NOMO-1 treated with DMSO at 0.1 percent for 48 hours (cell line): ENCODE results near the gene DHX36.

Source experiments
- DNase-seq: peaks from one replicate; lab custom pipeline; 2025; ENCODE audit not compliant: unreplicated experiment; lab: John Stamatoyannopoulos, UW

Gene DHX36

DNA sequence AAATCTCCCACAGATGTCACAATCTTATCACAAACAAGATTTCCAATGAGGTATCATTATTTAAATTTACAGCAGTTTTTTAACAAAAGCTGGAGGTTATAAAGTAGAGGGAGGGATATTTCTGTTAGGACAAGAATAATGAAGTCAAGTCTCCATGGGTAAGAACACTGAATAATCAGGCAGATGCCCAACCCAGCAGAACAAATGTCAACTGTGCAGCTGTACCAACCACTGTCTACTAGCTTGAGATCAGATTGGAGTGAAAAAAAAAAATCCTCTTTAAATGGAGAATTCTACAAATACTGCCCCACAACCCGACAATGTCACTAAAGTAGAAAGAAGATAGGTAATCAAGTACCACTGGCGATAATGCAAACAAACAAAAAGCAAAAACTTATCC lies 30.3 kb downstream of the DHX36 start:
- DNase-seq = no peak

DNA sequence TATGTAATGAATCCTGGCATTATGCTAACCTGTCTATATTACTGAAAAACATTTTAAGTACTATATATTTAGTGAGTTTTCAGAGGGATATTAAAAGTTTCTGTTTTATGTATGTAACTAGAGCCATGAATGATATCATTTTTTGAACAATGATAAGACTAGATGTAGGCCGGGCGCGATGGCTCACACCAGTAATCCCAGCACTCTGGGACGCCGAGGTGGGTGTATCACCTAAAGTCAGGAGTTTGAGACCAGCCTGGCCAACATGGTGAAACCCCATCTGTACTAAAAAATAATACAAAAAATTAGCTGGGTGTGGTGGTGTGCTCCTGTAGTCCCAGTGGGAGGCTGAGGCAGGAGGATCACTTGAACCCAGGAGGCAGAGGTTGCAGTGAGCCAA lies 34.1 kb downstream of the DHX36 start:
- no peak for DNase-seq

DNA sequence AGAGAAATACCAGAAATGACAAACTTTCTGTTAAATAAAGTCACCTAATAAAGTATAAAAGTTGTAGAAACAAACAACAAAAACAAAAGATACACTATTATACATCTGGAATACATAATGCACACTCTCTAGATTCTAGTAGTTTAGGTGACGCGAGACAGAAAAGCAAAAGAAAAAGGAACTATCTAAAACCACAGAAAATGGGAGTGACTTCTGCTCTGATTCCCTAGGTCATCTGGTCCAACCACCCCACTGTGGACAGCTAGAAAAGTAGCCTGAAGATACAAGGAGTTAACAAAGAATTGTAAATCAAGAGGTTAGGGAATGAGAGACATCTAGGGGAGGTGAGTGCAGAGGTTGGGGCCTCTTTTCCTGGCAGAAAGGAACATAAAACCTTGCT lies 39.1 kb downstream of the DHX36 start:
- peak; percentile 70 for DNase-seq

DNA sequence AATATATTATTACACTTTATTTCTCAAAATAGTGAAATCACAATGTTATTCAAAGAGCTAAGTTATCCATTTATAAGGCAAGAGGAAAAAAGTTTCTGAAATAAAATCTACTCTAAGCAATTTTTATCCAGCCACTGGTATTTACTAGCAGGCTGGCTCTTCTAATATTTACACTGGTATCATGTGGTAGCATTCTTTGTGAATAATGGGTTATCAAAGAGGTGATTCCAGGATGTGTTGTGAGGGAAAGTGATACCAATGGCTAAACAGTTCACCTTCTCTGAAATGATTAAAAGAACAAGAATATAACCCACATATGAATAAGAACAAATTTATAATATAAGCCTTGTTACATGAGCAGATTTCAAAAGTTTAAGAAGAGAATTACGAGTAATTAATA lies 44.1 kb downstream of the DHX36 start:
- no peak for DNase-seq

DNA sequence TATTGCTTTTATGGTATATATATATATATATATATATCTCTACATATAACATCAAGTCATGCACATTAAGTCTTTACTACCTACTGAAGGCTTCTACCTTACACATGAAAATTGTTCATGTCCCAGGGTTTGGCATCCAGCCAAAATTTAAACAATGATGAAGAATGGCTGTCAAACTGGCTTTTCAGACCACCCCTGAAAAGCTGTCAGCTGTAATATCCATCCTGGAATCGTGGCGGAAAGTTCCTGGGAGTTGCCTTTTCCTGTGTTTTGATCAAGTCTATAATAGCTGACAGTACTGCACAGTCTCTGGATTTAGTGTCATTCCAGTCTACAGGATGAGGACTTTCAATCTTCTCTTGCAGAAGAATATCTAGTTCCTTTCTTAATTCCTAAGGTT lies 48.3 kb downstream of the DHX36 start:
- DNase-seq = no peak

DNA sequence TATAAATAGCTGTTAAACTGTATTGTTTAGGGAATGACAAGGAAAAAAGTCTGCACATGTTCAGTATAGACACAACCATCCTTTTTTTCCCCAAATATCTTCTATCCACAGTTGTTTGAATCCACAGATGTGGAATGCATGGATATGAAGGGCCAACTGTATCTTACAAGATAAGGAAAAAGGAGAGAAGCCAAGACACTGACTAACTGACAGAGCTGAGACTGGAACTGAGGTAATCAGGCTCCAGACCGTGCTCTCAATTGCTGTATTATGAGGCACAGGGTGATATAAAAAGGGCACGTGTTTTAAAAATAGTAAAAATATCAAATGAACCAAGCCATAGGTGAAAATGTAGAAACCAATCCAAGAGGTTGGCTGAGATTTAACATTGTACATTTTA lies 49.0 kb downstream of the DHX36 start:
- DNase-seq = no peak

DNA sequence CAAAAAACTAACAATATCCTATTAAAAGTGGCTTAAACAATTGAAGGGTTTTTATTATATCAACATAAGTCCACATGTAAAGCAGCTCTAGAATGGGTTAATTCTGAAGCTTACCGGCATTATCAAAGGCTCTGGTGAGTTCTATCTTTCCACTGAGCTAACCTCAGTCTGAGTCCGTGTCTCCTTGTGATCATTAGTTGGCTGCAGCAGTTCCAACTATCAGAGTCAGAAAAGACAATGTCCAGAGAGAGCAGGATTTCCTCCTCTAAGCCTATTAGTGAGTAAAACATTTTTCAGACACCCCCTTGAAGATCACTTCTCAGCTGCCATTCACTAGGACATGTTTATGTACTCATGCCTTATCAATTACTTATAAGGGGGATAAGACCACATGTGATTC lies 49.9 kb downstream of the DHX36 start:
- DNase-seq = no peak

DNA sequence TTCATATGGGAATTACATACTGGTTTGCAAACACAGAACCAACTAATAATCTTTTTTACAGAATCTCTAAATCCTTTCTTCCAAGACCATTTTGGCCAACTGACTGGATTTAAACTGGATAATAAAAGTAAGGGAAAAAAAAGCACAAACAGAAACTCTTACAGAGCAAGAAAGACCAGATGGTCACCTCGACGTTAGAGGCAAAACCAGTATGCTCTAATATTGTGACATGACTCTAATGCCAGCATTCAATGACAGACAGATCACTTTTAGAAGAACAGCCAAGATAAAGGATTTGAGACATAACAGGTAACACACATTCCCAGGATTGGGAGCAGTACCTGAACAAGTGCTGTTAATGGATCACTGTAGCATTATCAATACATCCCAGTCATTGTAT lies 50.9 kb downstream of the DHX36 start:
- no peak for DNase-seq

DNA sequence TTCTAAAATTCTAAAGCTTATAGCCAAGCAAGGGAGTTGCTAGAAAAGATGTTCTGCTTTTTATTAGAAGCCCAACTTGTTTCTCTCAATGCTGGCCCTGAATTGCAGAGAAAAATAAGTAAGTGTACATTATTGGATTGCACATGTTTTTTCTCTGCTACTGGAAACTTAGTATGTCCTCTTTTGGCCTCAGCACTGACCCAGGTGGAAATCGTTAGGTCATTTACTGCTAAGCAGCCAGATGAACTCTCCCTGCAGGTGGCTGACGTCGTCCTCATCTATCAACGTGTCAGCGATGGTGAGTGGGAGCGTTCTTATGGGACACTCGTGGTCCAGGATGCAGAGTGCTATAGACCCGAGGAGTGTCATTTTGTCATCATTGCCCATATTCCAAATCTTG lies 69.8 kb downstream of the DHX36 start:
- no peak for DNase-seq

DNA sequence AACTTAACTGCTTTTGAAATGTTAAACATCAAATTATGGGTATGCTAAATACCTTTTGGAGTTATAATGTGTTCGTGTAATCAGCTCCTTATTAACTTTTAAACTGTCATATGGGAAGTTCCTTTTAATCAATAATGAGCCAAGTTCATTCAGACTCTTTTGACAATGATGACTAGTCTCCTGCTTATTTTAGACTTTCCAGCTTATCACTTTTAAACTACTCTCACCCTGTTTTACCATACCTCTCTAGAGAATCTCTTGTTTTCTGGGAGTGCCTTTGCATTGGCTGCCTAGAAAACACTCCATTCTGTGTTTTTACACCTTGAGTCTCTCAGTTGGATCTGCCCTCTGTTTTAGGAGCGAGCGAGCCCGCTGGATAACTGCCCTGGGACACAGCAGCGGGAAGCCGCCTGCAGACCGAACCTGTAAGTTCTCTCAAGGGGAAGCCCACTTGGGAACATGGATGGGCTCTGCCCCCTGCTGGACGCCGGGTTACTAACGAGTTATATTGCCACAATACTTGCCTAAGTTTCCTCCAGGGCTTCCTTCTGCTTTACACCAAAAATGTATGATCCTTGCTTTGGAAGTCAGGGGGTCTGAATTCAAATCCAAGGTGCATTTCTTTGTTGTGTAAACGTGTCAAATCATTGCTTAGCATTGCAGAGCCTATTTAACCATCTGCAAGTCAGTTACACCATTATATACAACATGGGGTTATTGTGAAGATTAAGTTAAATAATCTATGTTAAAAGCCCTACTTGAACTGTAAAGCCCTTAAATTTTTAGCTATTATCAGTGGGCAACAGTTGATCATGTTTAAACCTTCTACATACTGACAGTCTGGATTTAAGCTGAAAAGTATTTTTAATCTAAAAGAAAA lies 71.3 kb downstream of the DHX36 start:
- peak; percentile 65 for DNase-seq

DNA sequence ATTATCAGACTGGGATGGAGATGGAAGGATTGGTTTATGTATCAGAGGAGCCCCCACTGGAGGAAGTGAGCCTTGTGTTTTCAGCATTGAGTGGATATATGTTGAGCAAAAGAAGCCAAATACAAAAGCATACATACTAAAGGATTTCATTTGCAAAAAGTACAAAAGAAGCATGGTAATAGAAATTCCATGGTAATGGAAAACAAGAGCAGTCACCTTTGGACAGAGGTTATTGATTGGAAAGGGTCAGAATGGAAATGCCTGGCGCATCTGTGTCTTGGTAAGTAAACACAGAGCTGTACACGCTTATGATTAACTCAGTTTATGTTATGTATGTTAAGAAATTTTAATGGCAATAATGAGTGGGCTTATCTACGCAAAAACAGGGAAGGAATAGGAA lies 72.7 kb downstream of the DHX36 start:
- DNase-seq = no peak

DNA sequence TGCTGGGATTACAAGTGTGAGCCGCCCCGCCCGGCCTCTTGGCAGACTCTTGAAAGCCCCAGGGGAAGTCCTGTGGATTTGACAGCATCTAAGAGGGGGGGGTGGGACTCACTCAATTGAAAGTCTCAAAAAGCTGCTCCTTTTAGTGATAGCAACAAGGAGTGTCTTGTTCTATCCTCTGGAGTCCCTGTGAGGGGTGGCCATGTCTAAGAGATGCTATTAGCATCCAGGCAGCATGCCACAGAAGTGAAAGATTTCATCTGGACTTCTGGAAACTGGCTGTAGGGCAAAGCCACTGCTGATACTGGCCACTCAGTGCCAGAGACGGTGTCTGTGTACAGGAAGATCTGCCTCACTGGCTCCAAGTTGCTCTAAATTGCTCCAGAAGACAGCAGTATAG lies 74.0 kb downstream of the DHX36 start:
- DNase-seq = no peak

DNA sequence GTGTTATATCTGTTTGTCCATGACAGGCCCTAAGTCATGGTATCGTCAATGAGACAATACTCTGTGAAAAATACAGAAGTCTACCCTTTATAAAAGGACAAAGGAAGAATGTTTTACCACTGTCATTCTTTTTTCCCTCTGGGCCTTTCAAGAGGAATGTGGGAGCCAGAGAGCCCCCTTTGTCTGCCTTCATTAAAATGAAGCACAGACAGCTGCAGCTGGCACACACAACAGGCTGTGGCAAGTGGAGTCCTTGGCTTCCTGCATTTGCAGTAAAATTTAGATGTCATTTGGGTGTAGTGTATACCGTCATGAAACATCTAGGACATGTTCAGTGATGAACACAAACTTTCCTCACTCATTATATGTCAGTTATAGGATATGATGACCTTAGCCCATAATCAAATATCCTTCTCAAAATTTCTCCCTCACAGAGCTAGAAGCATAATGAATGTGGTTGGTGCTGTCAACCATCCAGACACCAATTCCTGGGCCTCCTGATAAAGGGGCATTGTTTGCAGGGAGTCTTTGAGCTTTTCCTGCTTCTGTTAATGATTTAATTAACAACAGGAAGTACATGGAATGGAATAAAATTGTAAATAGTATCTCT lies 76.4 kb downstream of the DHX36 start:
- DNase-seq = no peak

DNA sequence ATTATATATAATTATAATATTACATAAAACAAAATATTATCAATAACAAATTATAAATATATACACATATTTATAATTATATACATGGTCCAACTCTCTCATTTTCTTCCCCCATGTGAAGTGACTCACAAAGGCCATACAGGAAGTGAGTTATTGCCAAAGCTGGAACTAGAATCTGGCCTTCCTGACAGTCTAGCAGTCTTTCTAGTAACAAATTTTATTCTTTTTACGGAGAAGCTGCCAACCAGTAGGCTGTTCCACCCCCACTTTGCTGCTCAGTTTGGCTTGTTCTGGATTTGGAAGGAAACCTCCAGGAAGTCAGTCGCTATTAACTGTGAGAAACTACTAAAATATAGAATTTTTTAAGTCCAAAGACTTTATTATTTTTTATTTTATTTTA lies 79.6 kb downstream of the DHX36 start:
- DNase-seq = no peak

DNA sequence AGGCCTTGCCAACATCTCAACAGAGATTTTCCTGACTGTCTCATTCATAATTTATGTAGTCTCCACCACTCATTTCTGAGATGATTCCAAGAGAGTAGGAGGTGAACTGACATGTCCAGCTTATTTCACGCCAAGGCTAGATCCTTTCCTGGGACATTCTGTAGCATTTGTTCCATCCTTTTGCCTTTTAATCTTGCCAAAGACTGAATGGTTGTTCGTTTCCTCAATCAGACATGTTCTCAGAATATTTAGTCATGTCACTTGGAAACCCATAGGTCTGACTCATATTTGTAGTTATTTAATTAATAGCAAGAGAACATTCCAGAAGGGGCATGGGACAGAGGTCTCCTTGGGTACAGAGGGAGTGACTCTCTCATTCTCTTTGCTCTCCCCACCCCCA lies 80.9 kb downstream of the DHX36 start:
- DNase-seq = no peak

DNA sequence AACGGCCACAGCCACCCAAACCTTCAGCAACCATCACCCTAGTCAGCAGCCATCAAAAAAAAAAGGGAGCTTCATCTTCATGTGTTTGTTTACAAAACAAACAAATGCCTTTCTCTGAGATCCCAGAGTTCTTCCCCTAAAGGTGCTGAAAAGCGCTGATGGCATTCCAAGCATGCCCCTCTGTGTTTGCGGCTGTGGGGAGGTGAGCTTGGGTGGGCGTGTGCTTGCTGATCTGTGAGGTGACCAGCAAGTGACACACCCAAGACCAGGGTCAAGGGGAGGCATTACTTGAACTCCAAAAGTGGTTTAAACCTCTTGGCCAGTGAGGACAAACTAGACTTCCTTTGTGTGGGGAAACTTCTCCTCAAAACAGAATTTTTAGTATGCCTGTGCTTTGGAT lies 81.5 kb downstream of the DHX36 start:
- DNase-seq = no peak

DNA sequence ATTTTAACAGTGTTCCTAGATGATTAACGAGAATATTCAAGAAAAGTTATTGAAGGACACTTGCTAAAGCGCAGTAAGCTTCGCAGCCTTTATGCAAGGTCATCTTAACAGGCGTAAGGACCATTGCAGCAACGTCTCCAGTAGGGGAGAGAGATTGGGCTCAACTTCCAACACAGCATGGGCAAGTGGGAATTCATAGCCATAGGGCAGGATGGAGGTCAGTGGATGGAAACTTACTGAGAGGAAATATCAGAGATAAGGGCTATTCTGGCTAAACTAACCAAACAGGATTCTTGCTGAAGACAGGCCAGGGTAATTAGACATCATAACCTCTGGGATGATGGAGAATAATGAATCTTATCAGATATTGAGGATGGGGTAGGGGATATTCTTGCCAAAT lies 82.8 kb downstream of the DHX36 start:
- no peak for DNase-seq

DNA sequence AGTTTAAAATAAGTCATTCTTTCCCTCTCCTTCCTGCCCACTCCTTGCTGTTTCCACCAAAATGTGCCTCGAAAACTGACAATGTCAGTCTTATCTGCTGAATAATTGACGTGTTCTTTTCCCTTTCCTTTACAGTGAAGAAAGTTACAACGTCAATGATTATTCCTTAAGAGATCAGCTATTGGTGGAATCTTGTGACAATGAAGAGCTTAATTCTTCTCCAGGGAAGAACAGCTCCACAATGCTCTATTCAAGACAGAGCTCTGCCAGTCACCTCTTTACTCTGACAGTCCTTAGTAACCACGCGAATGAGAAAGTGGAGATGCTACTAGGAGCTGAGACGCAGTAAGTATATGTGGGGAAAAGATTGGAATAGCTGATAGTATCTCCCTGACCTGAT lies 84.1 kb downstream of the DHX36 start:
- DNase-seq = no peak

DNA sequence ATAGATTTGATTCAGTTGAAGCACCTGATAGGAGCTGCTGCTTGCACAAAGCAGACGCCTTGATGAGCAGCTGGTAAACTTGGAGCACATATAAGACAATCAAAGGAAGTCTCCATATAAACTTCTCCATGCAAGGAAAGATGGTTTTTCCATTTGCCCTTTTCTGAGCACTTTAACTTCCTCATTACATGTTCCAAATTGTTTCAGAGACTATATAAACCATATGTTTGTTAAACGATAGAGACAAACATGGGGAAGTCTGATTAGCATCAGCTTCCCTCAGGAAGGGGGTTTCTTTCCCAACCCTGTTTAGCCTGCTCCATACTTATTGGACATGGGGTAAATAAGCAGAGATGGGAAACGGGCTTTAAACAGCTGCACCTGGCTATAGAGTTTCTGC lies 88.0 kb downstream of the DHX36 start:
- DNase-seq = no peak

DNA sequence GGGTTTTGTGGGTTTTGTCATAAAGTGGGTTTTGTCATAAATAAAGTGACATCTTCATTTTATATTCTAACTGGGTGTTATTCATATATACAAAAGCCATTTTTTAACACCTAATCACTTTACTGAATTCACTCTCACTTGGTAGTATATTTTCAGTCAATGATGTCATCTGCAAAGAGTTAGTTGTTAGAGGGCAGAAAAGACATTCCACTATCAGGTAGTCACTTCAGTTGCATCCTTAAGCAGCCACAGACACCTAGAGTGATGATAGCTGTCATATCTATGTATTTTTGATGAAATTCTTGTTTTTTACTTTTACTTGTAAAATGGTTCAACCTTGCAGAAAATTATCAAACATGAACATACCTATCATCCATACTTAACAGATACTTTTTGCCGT lies 89.0 kb downstream of the DHX36 start:
- DNase-seq = no peak

DNA sequence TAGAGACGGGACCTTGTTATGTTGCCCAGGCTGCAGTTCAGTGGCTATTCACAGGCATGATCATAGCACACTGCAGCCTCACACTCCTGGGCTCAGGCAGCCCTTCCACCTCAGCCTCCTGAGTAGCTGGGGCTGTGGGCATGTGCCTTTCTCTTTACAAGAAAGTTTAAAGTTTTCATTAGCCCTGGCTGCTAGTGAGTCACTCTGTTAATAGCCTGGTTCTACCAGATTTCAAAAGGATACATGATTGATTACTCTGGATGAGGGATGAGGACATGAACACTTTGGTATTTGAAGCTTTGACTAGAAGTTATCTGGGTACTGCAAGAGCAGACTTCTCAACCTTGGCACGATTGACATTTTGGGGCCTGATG lies 95.1 kb downstream of the DHX36 start:
- DNase-seq = no peak

DNA sequence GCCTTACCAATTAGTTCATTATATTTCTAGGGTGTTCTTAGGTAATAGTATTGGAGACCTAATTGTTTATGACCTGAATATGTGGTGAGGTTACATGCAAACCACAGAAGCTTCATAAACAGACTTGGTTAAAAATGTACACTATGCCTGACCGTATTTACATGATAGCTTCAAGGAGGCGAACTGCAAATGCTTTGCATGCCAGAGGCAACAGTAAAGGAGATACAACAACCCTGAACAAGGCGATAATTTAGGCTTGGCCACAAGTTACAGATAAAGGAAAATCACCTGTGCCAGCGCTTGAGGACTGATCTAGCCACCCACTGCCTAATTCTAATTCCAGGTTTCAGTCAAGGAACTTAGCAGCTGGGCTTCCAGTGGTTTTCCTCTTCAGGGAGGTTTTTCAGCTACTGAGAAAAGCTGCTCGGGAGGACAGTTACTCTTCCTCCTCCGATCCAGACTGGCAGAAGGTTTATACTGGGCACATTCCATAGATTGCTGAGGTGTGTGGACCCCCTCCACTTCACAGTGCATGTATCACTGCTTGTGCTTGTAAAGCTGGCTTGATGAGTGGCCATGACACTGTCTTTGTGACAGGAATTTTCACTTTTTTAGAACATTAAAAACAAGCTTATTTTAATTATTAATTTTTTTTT lies 95.6 kb downstream of the DHX36 start:
- DNase-seq = no peak
